H1 (cell line): ENCODE results near the gene MED10. TPM values are rescaled to one million over a fixed set of nuclear protein-coding genes. Genes with fewer than 3 reads are reported as not detected.

Experiments used
- CTCF ChIA-PET: fragments of 300-600 bp; sonication (Branson Sonifier 250); formaldehyde crosslinking; loops from one replicate; lab custom pipeline; 2021; ENCODE audit not compliant: partially characterized antibody; lab: Charles Lee
- POLR2A ChIA-PET: fragments of 300-600 bp; sonication (Branson Sonifier 250); formaldehyde crosslinking; loops from one replicate; lab custom pipeline; 2021; ENCODE audit warnings: inconsistent platforms; ENCODE audit not compliant: partially characterized antibody; lab: Charles Lee
- DNase-seq, 2 experiments: peaks; one replicate each; pipeline versions ENCODE4 v3.0.0 to v3.0.0-alpha.2; 2010 to 2022; ENCODE audit warnings: low spot score in 2 of 2, low read depth in 1 of 2, mixed read lengths in 1 of 2
- FAIRE-seq: peaks from 2 replicates; lab custom pipeline; 2011; peaks lifted over from hg19 to GRCh38; lab: Jason Lieb, UNC
- H2AFZ ChIP-seq: 2 replicates; pipeline ENCODE4 v1.8.1; 2012; ENCODE audit warnings: low read length, inconsistent platforms
- H2AK5ac ChIP-seq: 2 replicates; pipeline ENCODE4 v1.6.1; 2013; ENCODE audit warnings: low read depth, low read length
- H2BK120ac ChIP-seq: replicated peaks from 2 replicates; pipeline ENCODE3; 2013; ENCODE audit warnings: low read depth, low read length, inconsistent platforms
- H2BK12ac ChIP-seq: 2 replicates; pipeline ENCODE4 v1.6.1; 2013; ENCODE audit warnings: low read depth, low read length
- H2BK15ac ChIP-seq: 2 replicates; pipeline ENCODE4 v1.6.1; 2013; ENCODE audit warnings: low read length
- H2BK20ac ChIP-seq: 2 replicates; pipeline ENCODE4 v1.6.1; 2013; ENCODE audit warnings: low read length
- H2BK5ac ChIP-seq: 2 replicates; pipeline ENCODE4 v1.6.1; 2013; ENCODE audit warnings: low read depth, low read length
- H3K14ac ChIP-seq: 2 replicates; pipeline ENCODE4 v1.6.1; 2013; ENCODE audit warnings: inconsistent platforms; ENCODE audit not compliant: insufficient read length
- H3K18ac ChIP-seq: 2 replicates; pipeline ENCODE4 v1.6.1; 2013; ENCODE audit warnings: low read length; ENCODE audit errors: extremely low read depth
- H3K23ac ChIP-seq: 2 replicates; pipeline ENCODE4 v1.6.1; 2013; ENCODE audit warnings: inconsistent platforms; ENCODE audit not compliant: insufficient read length
- H3K23me2 ChIP-seq: 2 replicates; pipeline ENCODE4 v1.6.1; 2013; ENCODE audit warnings: low read depth, low read length
- H3K27ac ChIP-seq: 2 replicates; pipeline ENCODE4 v1.6.1; 2011; ENCODE audit warnings: low read depth, low read length, inconsistent platforms
- H3K27me3 ChIP-seq, 4 experiments: replicated peaks in 1 of 4; 1 replicate in 1 of 4; 2 replicates in 3 of 4; pipeline versions ENCODE4 v1.6.1 to v1.8.1; 2011 to 2013; ENCODE audit warnings: low read length in 3 of 4, mild to moderate bottlenecking in 3 of 4, inconsistent platforms in 2 of 4, mixed read lengths in 2 of 4, moderate library complexity in 1 of 4; ENCODE audit not compliant: control insufficient read depth in 3 of 4, insufficient read depth in 3 of 4; ENCODE audit errors: extremely low read depth in 1 of 4
- H3K36me3 ChIP-seq, 4 experiments: 2 replicates each; pipeline versions ENCODE4 v1.6.1 to v1.8.1; 2011 to 2013; ENCODE audit warnings: mild to moderate bottlenecking in 4 of 4, low read length in 3 of 4, moderate library complexity in 2 of 4, control low read depth in 1 of 4, inconsistent platforms in 1 of 4; ENCODE audit not compliant: insufficient read depth in 4 of 4, control insufficient read depth in 2 of 4
- H3K4ac ChIP-seq: replicated peaks from 2 replicates; pipeline ENCODE3; 2013; ENCODE audit warnings: low read length, low read depth, mixed read lengths, inconsistent platforms; ENCODE audit not compliant: insufficient read length
- H3K4me1 ChIP-seq, 4 experiments: replicated peaks in 1 of 4; 1 replicate in 1 of 4; 2 replicates in 3 of 4; pipeline versions ENCODE4 v1.6.1 to v1.8.1; 2011 to 2013; ENCODE audit warnings: low read length in 3 of 4, inconsistent platforms in 2 of 4, mixed read lengths in 1 of 4; ENCODE audit not compliant: insufficient read depth in 4 of 4, control insufficient read depth in 3 of 4
- H3K4me2 ChIP-seq, 2 experiments: 2 replicates each; pipeline versions ENCODE4 v1.6.1 to v1.8.1; 2011 to 2013; ENCODE audit warnings: low read depth in 2 of 2, low read length in 2 of 2, control low read depth in 1 of 2, inconsistent platforms in 1 of 2, mild to moderate bottlenecking in 1 of 2; ENCODE audit not compliant: insufficient read depth in 1 of 2
- H3K4me3 ChIP-seq, 4 experiments: fragments of 200-600, 300-600 bp in 1 of 4; sonication (generic), shearing (Covaris generic), sonication (Bioruptor Twin) in 1 of 4; 2 replicates each; pipeline versions ENCODE4 v1.5.1 to v1.8.1; 2011 to 2016; ENCODE audit warnings: low read length in 4 of 4, low read depth in 3 of 4, control low read depth in 2 of 4, inconsistent platforms in 2 of 4, mild to moderate bottlenecking in 2 of 4, mixed read lengths in 1 of 4, moderate library complexity in 1 of 4; ENCODE audit not compliant: insufficient read depth in 2 of 4; ENCODE audit errors: extremely low read depth in 1 of 4
- H3K56ac ChIP-seq: replicated peaks from 2 replicates; pipeline ENCODE3; 2013; ENCODE audit warnings: low read depth, mild to moderate bottlenecking, mixed read lengths, low read length, inconsistent platforms; ENCODE audit not compliant: insufficient read length
- H3K79me1 ChIP-seq: 2 replicates; pipeline ENCODE4 v1.6.1; 2013; ENCODE audit warnings: low read depth, low read length, control low read depth
- H3K79me2 ChIP-seq, 2 experiments: 2 replicates each; pipeline versions ENCODE4 v1.6.1 to v1.8.1; 2012 to 2013; ENCODE audit warnings: low read length in 2 of 2, mild to moderate bottlenecking in 2 of 2, inconsistent platforms in 1 of 2; ENCODE audit not compliant: insufficient read depth in 2 of 2, control insufficient read depth in 1 of 2
- H3K9ac ChIP-seq, 4 experiments: replicated peaks in 1 of 4; 1 replicate in 1 of 4; 2 replicates in 3 of 4; pipeline versions ENCODE4 v1.6.1 to v1.8.1; 2011 to 2013; ENCODE audit warnings: low read depth in 3 of 4, low read length in 3 of 4, control low read depth in 2 of 4, mild to moderate bottlenecking in 2 of 4, moderate library complexity in 2 of 4, inconsistent platforms in 1 of 4; ENCODE audit errors: extremely low read depth in 1 of 4
- H3K9me3 ChIP-seq, 2 experiments: 2 replicates each; pipeline versions ENCODE4 v1.6.1 to v1.8.1; 2012 to 2013; ENCODE audit warnings: mild to moderate bottlenecking in 2 of 2, moderate library complexity in 2 of 2, control low read depth in 1 of 2, inconsistent platforms in 1 of 2, low read depth in 1 of 2, low read length in 1 of 2, mixed read lengths in 1 of 2; ENCODE audit not compliant: insufficient read depth in 2 of 2
- H4K20me1 ChIP-seq, 2 experiments: replicated peaks in 1 of 2; 2 replicates each; pipeline versions ENCODE3 to v1.8.1; 2011 to 2013; ENCODE audit warnings: inconsistent platforms in 2 of 2, low read length in 2 of 2, mild to moderate bottlenecking in 1 of 2; ENCODE audit not compliant: insufficient read depth in 2 of 2, control insufficient read depth in 1 of 2
- H4K5ac ChIP-seq: 2 replicates; pipeline ENCODE4 v1.6.1; 2013; ENCODE audit warnings: low read length, low read depth, mixed read lengths, inconsistent platforms; ENCODE audit not compliant: insufficient read length
- H4K8ac ChIP-seq: 2 replicates; pipeline ENCODE4 v1.8.0; 2013; ENCODE audit warnings: mild to moderate bottlenecking, moderate library complexity, low read length, inconsistent platforms; ENCODE audit not compliant: insufficient read depth; ENCODE audit errors: extremely low read depth
- H4K91ac ChIP-seq: replicated peaks from 2 replicates; pipeline ENCODE3; 2013; ENCODE audit warnings: low read length, mixed read lengths, inconsistent platforms; ENCODE audit not compliant: insufficient read length
- ASH2L ChIP-seq: fragments of 200-600, 300-600 bp; sonication (generic); IDR thresholded peaks from one replicate; pipeline ENCODE4 v1.7.1; 2017; ENCODE audit warnings: low read length
- CBX5 ChIP-seq: fragments of 300-800, 300-1000 bp; sonication (generic); IDR thresholded peaks from 2 replicates; pipeline ENCODE4 v1.7.1; 2016; ENCODE audit warnings: antibody characterized with exemption, low read length, low read depth
- CBX8 ChIP-seq: fragments of 300-800, 300-1000 bp; sonication (generic); IDR thresholded peaks from 2 replicates; pipeline ENCODE4 v1.7.1; 2016; ENCODE audit warnings: low read depth, low read length, borderline replicate concordance
- E2F6 ChIP-seq: IDR thresholded peaks from 2 replicates; pipeline ENCODE4 v1.6.1; 2012; ENCODE audit warnings: inconsistent platforms
- EGR1 ChIP-seq: IDR thresholded peaks from 2 replicates; pipeline ENCODE4 v1.6.1; 2011; ENCODE audit warnings: low read depth, low read length, borderline replicate concordance
- JUN ChIP-seq: IDR thresholded peaks from 2 replicates; pipeline ENCODE4 v1.6.1; 2011; ENCODE audit warnings: low read depth, mild to moderate bottlenecking, improper control_type of control experiment, low read length
- NRF1 ChIP-seq: IDR thresholded peaks from 2 replicates; pipeline ENCODE4 v1.6.1; 2011; ENCODE audit warnings: mild to moderate bottlenecking, low read depth, low read length, improper control_type of control experiment
- POLR2A ChIP-seq, 2 experiments: IDR thresholded peaks; 1 replicate in 1 of 2; 2 replicates in 1 of 2; pipeline ENCODE4 v1.6.1; 2011; ENCODE audit warnings: low read depth in 2 of 2, low read length in 2 of 2, mild to moderate bottlenecking in 2 of 2; ENCODE audit errors: control extremely low read depth in 1 of 2
- POU5F1 ChIP-seq: IDR thresholded peaks from 2 replicates; pipeline ENCODE4 v1.6.1; 2011; ENCODE audit warnings: low read depth, mild to moderate bottlenecking, low read length, moderate library complexity
- RAD21 ChIP-seq, 2 experiments: IDR thresholded peaks in 1 of 2; conservative IDR thresholded peaks in 1 of 2; 2 replicates each; pipeline ENCODE4 v1.6.1; 2011; ENCODE audit warnings: low read depth in 2 of 2, low read length in 2 of 2, improper control_type of control experiment in 1 of 2, inconsistent platforms in 1 of 2, mild to moderate bottlenecking in 1 of 2, moderate library complexity in 1 of 2
- SAP30 ChIP-seq: fragments of 300-600 bp; sonication (generic); IDR thresholded peaks from 2 replicates; pipeline ENCODE4 v1.7.1; 2012; ENCODE audit warnings: low read length, moderate library complexity, mild to moderate bottlenecking, inconsistent platforms; ENCODE audit not compliant: insufficient read depth, insufficient replicate concordance
- SIRT6 ChIP-seq: IDR thresholded peaks from one replicate; pipeline ENCODE4 v1.7.1; 2012; ENCODE audit warnings: low read length, inconsistent platforms
- SP1 ChIP-seq: IDR thresholded peaks from 2 replicates; pipeline ENCODE4 v1.6.1; 2011; ENCODE audit warnings: low read depth, low read length
- WGBS, 2 experiments: shearing (Covaris generic) in 1 of 2; methylation state at CpG; one replicate each; pipeline versions ENCODE4 v1.1.6 to v1.1.7; 2013 to 2015; ENCODE audit warnings: low lambda C conversion rate in 2 of 2, mixed read lengths in 2 of 2, inconsistent platforms in 1 of 2, low coverage in 1 of 2, missing lambda C conversion rate in 1 of 2; ENCODE audit not compliant: insufficient replicate concordance in 2 of 2, insufficient coverage in 1 of 2, insufficient read length in 1 of 2; ENCODE audit errors: extremely low coverage in 1 of 2, missing lambda C conversion rate in 1 of 2; 5-methylcytosine and 5-hydroxymethylcytosine counted together
- polyA plus RNA-seq, 7 experiments: library from polyadenylated mRNA; depleted of rRNA in 3 of 7; stranded (reverse) in 5 of 7; unstranded in 2 of 7; fragments of >200 nt in 5 of 7; fragments of 200-250 nt in 2 of 7; gene quantifications; 1 replicate in 5 of 7; 2 replicates in 1 of 7; 4 replicates in 1 of 7; pipeline versions ENCODE4 v1.2.1 to v1.2.3, GENCODE V29; 2011 to 2013; ENCODE audit warnings: missing spikeins in 2 of 7, mixed read lengths in 2 of 7
- total RNA-seq: library from RNA; stranded (reverse); fragmentation: NEBNext Ultra II Directional; extraction: Animal tissue kit (Norgen Biotek cat#: 25700); gene quantifications from 2 replicates; pipeline ENCODE4 v1.2.1, GENCODE V29; 2021
- TF ChIP-seq, protein P1 (sequence below): IDR thresholded peaks from 2 replicates; pipeline ENCODE4 v1.6.1; 2012; ENCODE audit warnings: inconsistent platforms

Gene MED10
- total and polyA plus RNA-seq, 2 of the 8 experiments (the other 6 are each of a cell fraction or from before 2014, with no cell fraction given), result 20.1 to 23.2 TPM

DNA sequence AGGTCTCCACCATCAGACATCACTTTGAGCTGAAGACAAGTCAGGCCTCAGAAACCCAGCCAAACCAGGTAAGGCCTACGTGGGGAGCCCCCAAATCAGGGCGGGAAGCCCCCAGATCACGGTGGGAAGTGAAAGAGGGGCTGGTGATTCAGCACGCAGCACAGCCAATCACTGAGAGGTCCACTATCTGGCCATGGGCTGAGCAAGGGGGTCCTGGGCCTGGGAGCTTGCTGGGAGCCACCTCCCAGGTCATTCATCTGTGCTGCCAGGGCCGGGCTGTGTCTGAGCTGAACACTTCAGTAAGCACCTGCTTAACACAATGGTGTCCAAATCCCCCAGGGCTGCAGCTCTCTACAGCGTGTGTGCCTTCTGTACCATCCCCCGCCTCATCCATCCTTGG, 15.5 kb downstream of the MED10 start:
- no peak for FAIRE-seq
- 88% methylated on average over 7 of the region's 7 CpGs; no CpG with 5 or more reads in 1 of the 2 experiments for WGBS, 2 experiments
- H3K9ac ChIP-seq, result no peak overlapping the region
- TF ChIP-seq SP1, result no peak
- TF ChIP-seq CBX8, result no peak
- TF ChIP-seq NRF1, result no peak
- TF ChIP-seq SAP30, result no peak
- TF ChIP-seq RAD21 (IDR thresholded peaks at IDR 0.05 in 1 of 2, conservative IDR thresholded peaks at IDR 0.05 in 1 of 2; ENCODE audit: low read depth in 2 of 2, low read length in 2 of 2), result no peak
- no peak for TF ChIP-seq E2F6
- TF ChIP-seq ASH2L, result no peak
- TF ChIP-seq CBX5, result no peak
- TF ChIP-seq SIRT6, result no peak
- TF ChIP-seq POU5F1, result no peak
- TF ChIP-seq, protein P1, sequence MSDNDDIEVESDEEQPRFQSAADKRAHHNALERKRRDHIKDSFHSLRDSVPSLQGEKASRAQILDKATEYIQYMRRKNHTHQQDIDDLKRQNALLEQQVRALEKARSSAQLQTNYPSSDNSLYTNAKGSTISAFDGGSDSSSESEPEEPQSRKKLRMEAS, result no peak
- no peak for TF ChIP-seq POLR2A (IDR thresholded peaks at IDR 0.05; ENCODE audit: control extremely low read depth in 1 of 2, low read depth in 2 of 2, low read length in 2 of 2)
- no peak for TF ChIP-seq EGR1
- no peak for TF ChIP-seq JUN

More for the DNA sequence above, 15.5 kb downstream of the MED10 start:
- Histone ChIP-seq H3K4ac (no peak overlapping the region), H4K8ac (no peak overlapping the region), H3K27ac (no peak overlapping the region), H3K9me3 (no peaks in the 10 kb centered on the region), H2BK20ac (no peak overlapping the region), H3K79me1 (no peaks in the 10 kb centered on the region), H2BK5ac (no peak overlapping the region), H4K91ac (no peak overlapping the region), H3K79me2 (no peaks in the 10 kb centered on the region), H2BK12ac (no peak overlapping the region), H3K14ac (no peak overlapping the region), H3K36me3 (no peaks in the 10 kb centered on the region), H3K23ac (no peak overlapping the region), H4K20me1 (no peaks in the 10 kb centered on the region), H3K56ac (no peak overlapping the region), H3K4me3 (no peak overlapping the region), H3K27me3 (no peaks in the 10 kb centered on the region), H2AK5ac (no peak overlapping the region), H3K4me1 (peaks cover 0 to 5% (median 1%) of the 10 kb centered on the region in 4 experiments; a peak in 1 of 7 replicates), H2BK120ac (no peak overlapping the region), H2BK15ac (no peak overlapping the region), H3K4me2 (no peak overlapping the region), H4K5ac (no peak overlapping the region), H2AFZ (no peak overlapping the region), H3K18ac (no peak overlapping the region), H3K23me2 (no peaks in the 10 kb centered on the region)
- DNase-seq, result no peak
- POLR2A ChIA-PET, result interaction anchor here (1.2 to 1.3 kb wide), 2 partner anchors 9 to 15 kb away, joined by 3 read pairs; no protein-coding TSS in a partner anchor
- CTCF ChIA-PET, result interaction anchor here (0.6 to 2.1 kb wide), 3 partner anchors 10 to 194 kb away, joined by 3 to 11 read pairs (median 5); no protein-coding TSS in a partner anchor
